Iris pigment epithelial cell (primary cell): ENCODE data around the gene SPECC1.
A peak's percentile ranks its signal among the peaks of the same experiment; 100 is the strongest.
"Not testable (repeated sequence)": the region's sequence is repeated elsewhere in the genome, so short reads cannot be mapped to it uniquely, and the experiment has no call there.

Experiments
- DNase-seq: peaks from one replicate; pipeline ENCODE4 v3.0.0-alpha.2; 2011; ENCODE audit warnings: low read depth

The SPECC1 gene

GRCh38 chr17:20174588-20175265 lies 165.6 kb downstream of the SPECC1 start:
- peak; percentile 53 for DNase-seq

DNA sequence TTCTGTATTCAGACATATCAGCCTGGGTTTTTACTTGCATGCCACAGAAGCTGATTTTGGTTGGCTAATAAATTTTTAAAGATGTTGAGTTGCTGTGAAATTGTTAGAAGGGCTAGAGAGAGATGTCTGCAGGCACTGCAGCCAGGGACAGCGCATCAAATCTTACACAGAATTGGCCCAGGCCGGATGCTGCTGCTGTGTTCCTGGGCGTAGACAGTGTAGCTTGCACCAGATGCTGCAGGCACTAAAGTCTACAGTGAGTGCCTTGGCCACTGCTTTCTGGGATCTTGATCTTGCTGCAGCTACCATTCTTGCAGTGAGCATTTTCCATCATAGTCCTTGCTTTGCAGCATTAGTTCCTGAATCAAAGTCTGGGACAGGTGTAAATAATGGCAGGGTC lies 169.9 kb downstream of the SPECC1 start:
- DNase-seq: no peak

GRCh38 chr17:20180661-20181060 lies 171.5 kb downstream of the SPECC1 start:
- DNase-seq: no peak

DNA sequence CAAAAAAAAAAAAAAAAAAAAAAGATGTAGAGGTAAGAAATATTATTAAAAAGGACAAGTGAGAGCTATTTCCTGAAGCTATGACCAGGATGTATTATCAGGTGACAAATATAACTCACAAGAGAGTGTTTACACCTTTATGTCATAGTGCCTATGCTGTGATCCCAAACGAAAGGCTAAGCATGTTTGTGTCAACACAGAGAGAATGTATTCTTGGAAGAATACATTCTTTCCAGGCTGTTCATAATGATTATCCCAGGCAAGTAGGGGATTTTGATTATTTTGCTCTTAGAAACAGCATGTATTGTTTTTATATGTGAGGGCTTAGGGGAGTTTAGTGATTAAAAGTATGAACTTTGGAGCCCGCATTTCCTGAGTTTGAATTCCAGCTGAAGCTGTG lies 175.0 kb downstream of the SPECC1 start:
- no peak for DNase-seq

DNA sequence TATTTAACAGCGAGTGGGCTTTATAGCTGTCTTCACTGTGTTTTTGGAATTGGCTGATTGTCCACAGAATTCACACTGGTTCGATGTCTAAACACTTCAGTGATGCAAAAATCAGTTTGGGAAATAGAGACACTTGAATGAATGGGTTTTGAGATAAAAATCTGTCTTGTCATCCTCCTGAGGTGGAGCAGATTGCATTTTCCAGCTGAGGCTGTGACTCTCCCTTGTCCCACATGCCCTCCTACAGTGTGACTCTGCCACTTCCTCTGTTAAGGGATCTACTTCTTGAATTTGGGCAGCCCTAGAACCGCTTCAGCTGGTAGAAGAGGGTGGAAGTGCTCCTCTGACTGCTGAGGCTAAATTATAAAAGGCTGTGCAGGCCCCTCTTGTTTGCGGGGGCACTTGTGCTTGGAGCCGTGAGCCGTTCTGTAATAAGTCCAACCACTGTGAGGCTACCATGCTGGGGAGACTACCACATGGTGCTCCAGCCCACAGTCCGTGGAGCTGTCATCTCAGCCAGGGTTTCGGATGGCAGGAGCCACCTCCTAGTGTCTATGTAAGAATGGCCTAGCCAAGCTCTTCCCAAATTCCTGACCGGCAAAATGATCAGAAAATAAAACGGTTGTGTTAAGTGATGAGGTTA lies 175.9 kb downstream of the SPECC1 start:
- no peak for DNase-seq

- DNase-seq: peak; percentile 7
These were observed 177.9 kb downstream of the SPECC1 start for GRCh38 chr17:20187049-20187448.

DNA sequence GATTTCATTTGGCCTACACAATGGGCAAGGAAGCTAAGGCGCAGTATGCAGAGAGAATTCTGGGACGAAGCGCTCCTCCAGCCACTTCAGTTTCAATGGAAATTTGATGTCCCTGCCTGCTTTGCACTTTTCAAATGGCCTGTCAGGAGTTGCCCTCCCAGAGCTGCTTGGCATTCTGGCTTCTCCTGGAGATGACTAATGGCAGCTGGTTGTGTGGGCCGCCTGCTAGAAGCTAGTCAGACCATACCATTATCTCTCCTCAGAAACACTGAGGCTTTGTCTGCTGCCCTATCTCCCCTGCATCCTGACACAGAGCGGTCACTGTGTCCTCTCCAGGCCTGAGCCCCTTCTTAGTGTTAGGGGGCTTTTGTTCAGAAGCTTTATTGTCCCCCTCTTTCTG lies 180.1 kb downstream of the SPECC1 start:
- peak; percentile 25 for DNase-seq

GRCh38 chr17:20189979-20190378 lies 180.8 kb downstream of the SPECC1 start:
- no peak for DNase-seq

GRCh38 chr17:20190605-20191004 lies 181.4 kb downstream of the SPECC1 start:
- DNase-seq: no peak

GRCh38 chr17:20191056-20191455 lies 181.9 kb downstream of the SPECC1 start:
- DNase-seq: peak; percentile 81

GRCh38 chr17:20196286-20196685 lies 187.1 kb downstream of the SPECC1 start:
- not testable (repeated sequence) for DNase-seq

DNA sequence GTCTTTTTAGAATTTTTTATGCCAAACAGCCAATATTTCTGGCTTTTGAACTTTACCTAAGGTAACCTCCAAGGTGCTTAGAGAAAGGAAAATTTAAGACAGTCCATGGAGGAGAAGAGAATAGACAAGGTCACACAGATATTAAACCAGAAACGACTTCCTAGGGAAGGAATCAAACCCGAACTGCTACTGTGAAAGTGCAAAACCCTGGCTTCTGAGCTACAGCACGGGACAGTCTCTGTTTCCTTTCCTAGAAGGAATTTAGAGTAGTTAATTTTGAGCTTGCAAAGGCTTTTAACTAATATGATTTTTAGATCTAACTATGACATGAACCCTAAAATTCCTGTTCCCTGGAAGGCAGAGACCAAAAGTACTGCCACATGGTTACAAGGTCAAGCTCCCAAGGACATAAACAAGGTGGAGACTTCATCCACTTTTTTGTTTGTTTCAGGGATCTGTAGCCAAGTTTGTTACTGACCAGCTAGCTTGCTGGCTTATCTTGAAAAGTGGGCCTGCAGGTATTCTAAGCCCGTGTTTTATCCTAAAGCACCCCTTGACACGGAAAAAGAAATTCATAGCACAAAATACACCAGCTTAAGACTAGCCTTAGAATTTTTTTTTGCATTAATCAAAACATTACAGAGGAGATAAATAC lies 188.2 kb downstream of the SPECC1 start:
- DNase-seq: no peak

- no peak for DNase-seq
These were observed 191.0 kb downstream of the SPECC1 start for GRCh38 chr17:20200016-20200795.

DNA sequence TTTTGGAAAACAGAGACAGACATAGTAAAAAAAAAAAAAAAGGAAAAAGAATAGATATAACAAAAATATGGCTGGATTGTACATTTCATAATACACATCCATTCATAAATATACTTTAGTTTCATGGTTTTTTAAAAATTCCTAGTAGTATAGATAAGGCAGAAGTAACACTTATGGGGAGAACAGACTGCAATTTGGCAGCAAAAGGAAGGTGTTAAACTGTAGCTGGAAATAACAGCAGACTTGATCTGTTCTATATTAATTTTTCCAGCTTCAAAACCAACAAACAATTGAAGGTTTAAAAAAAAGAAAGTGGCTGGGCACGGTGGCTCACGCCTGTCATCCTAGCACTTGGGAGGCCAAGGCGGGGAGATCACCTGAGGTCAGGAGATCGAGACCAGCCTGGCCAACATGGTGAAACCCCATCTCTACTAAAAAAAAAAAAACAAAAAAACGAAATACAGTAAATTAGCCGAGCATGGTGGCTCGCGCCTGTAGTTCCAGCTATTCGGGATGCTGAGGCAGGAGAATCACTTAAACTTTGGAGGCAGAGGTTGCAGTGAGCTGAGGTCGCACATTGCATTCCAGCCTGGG lies 191.8 kb downstream of the SPECC1 start:
- DNase-seq: no peak

DNA sequence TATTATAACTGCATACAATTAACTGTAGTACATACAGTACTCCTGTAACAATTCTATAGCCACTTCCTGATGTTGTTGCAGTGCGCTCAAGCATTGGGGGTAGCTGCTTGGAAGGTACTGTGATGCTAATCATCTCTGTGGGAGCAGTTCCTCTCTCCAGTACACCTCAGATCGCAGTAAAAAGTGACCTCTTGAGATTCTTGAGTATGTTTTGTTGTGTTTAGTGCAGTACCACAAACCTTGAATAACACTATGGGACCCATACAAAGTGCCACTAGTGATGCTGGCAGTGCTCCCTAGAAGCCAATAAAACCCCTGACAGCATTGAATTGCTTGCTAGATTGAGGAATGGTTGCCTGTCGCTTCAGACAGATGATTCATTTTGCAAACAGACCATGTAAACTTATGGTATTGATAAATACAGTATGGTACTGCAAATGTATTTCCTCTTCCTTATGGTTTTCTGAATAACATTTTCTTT lies 193.0 kb downstream of the SPECC1 start:
- DNase-seq: no peak

GRCh38 chr17:20203018-20203417 lies 193.9 kb downstream of the SPECC1 start:
- peak; percentile 16 for DNase-seq

GRCh38 chr17:20203761-20204263 lies 194.7 kb downstream of the SPECC1 start:
- peak; percentile 21 for DNase-seq

DNA sequence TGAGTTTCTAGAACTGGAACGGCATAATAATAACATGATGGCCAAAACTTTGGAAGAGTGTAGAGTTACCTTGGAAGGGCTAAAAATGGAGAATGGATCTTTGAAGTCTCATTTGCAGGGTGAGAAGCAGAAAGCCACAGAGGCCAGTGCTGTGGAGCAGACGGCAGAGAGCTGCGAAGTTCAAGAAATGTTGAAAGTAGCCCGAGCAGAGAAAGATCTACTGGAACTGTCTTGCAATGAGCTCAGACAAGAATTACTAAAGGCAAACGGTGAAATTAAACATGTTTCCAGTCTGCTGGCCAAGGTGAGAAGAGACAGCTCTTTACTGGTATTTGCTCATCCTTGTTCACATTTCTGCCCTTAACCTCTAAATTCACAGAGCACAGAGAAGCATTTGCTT lies 196.4 kb downstream of the SPECC1 start:
- no peak for DNase-seq

DNA sequence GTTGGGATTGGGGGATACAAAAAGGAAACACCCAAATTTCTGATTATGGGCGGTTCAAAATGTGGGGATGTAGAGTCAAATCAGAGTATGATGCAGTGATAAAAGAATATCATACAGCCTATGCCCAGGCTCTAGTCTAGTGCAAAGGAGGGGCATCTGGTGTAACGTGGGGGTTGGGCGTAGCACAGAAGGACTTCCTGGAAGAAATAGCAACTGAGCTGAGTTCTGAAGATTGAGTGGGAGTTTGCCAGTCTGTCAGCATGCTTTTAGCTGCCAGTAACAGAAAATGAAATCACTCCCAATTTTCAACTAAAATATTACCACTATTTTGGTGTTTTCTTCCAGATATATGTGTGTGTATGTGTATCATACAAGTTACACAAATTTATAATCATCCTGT lies 196.9 kb downstream of the SPECC1 start:
- peak; percentile 32 for DNase-seq

DNA sequence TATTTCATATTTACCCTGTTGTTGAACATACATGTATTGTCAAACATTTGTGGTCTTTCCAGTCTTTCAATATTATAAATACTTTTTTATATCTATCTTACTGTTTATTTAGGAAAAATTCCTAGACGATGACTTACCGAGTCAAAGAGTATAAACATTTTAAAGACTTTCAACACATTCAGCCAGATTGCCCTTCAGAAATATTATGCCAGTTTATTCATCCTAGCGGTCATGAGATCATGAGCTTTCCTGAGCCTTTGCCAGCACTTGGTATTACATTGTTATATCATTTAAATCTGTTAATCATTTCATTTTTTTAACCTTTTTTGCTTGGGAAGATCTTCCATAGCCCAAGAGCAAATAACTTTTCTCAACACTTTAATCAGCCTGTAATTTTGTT lies 197.4 kb downstream of the SPECC1 start:
- DNase-seq: peak; percentile 76

DNA sequence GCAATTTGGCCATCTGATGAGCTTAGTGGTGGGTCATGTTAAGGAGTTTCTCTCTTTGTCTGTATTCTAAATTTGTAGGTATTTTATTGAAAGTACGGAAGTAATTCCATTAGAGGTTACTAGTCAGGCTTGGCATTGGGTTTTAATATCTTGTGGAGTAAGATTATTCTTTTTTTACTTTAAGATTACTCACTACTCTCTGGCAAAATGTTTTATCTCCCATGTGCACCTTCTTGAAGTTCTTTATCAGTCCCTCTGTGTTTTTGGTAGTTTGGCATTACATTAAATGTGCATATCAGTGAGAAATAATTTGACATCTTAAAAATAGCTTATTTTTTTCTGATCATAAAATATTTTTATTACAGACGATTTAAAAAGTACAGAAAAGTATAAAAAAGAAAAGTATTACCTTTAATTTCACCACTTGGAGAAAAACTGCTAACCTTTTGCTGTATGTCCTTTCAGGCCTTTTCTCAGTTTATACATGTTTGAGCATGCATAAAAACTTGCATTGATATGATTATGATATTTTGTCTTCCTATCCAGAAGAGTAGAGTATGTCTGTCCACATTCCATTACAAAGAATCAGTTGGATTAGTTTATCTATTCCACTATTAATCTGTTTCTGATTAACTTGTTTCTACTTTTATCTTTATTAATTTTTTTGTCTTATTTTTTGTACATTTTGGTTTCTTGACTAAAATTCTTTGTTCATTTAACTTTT lies 198.3 kb downstream of the SPECC1 start:
- DNase-seq: no peak
